Neuronal stem cell (in vitro differentiated cells): ENCODE results near the gene GPC2.

Source experiments
- DNase-seq: peaks from one replicate; pipeline ENCODE4 v3.0.0-alpha.2; 2013; ENCODE audit warnings: low spot score
- H2AFZ ChIP-seq: one replicate; pipeline ENCODE4 v1.6.1; 2013; ENCODE audit warnings: mild to moderate bottlenecking, low read length, inconsistent platforms
- H2AK5ac ChIP-seq: 2 replicates; pipeline ENCODE4 v1.6.1; 2013; ENCODE audit warnings: low read depth, mild to moderate bottlenecking, inconsistent platforms, low read length, moderate library complexity, mixed read lengths
- H2BK120ac ChIP-seq: 2 replicates; pipeline ENCODE4 v1.6.1; 2013; ENCODE audit warnings: low read depth, mild to moderate bottlenecking, inconsistent platforms, low read length, moderate library complexity, mixed read lengths
- H2BK12ac ChIP-seq: one replicate; pipeline ENCODE4 v1.6.1; 2013; ENCODE audit warnings: low read length, inconsistent platforms
- H2BK15ac ChIP-seq: 2 replicates; pipeline ENCODE4 v1.6.1; 2013; ENCODE audit warnings: mild to moderate bottlenecking, low read length, inconsistent platforms, mixed read lengths
- H2BK5ac ChIP-seq: one replicate; pipeline ENCODE4 v1.6.1; 2013; ENCODE audit warnings: inconsistent platforms, mild to moderate bottlenecking, low read length, moderate library complexity
- H3K14ac ChIP-seq: one replicate; pipeline ENCODE4 v1.6.1; 2013; ENCODE audit warnings: low read length, inconsistent platforms
- H3K18ac ChIP-seq: 2 replicates; pipeline ENCODE4 v1.6.1; 2013; ENCODE audit warnings: low read length, inconsistent platforms
- H3K23ac ChIP-seq: 2 replicates; pipeline ENCODE4 v1.6.1; 2013; ENCODE audit warnings: low read depth, mild to moderate bottlenecking, mixed read lengths, low read length, inconsistent platforms; ENCODE audit not compliant: poor library complexity
- H3K27ac ChIP-seq: replicated peaks from 3 replicates; pipeline ENCODE4 v1.5.1; 2013; ENCODE audit warnings: low read length, inconsistent platforms
- H3K27me3 ChIP-seq, 3 experiments: 2 replicates each; pipeline ENCODE4 v1.6.1; 2013; ENCODE audit warnings: low read length in 3 of 3, mild to moderate bottlenecking in 2 of 3, inconsistent platforms in 1 of 3, low read depth in 1 of 3, mixed read lengths in 1 of 3, moderate library complexity in 1 of 3; ENCODE audit not compliant: control insufficient read depth in 3 of 3, insufficient read depth in 3 of 3
- H3K36me3 ChIP-seq, 2 donors: replicated peaks in 1 of 2; 2 replicates each; pipeline ENCODE4 v1.6.1; 2013; ENCODE audit warnings: low read length in 2 of 2; ENCODE audit not compliant: control insufficient read depth in 2 of 2, insufficient read depth in 2 of 2
- H3K4ac ChIP-seq: 2 replicates; pipeline ENCODE4 v1.6.1; 2013; ENCODE audit warnings: inconsistent platforms, mild to moderate bottlenecking, low read length, moderate library complexity
- H3K4me1 ChIP-seq, 2 donors: 1 replicate in 1 of 2; 2 replicates in 1 of 2; pipeline ENCODE4 v1.6.1; 2013; ENCODE audit warnings: low read length in 2 of 2, low read depth in 1 of 2; ENCODE audit not compliant: control insufficient read depth in 2 of 2, insufficient read depth in 1 of 2
- H3K4me2 ChIP-seq: one replicate; pipeline ENCODE4 v1.6.1; 2013; ENCODE audit warnings: mild to moderate bottlenecking, low read length, inconsistent platforms; ENCODE audit not compliant: insufficient read depth, poor library complexity, severe bottlenecking
- H3K4me3 ChIP-seq, 2 donors: 2 replicates each; pipeline ENCODE4 v1.5.1; 2013; ENCODE audit warnings: low read length in 2 of 2, mild to moderate bottlenecking in 2 of 2, inconsistent platforms in 1 of 2, moderate library complexity in 1 of 2
- H3K79me1 ChIP-seq: one replicate; pipeline ENCODE4 v1.6.1; 2013; ENCODE audit warnings: low read depth, mild to moderate bottlenecking, inconsistent platforms, low read length, moderate library complexity
- H3K9ac ChIP-seq: one replicate; pipeline ENCODE4 v1.6.1; 2013; ENCODE audit warnings: mild to moderate bottlenecking, low read depth, low read length, inconsistent platforms; ENCODE audit not compliant: poor library complexity
- H3K9me3 ChIP-seq, 2 donors: replicated peaks in 1 of 2; 2 replicates each; pipeline versions ENCODE3 to v1.6.1; 2013; ENCODE audit warnings: low read length in 2 of 2, mild to moderate bottlenecking in 2 of 2, inconsistent platforms in 1 of 2, low read depth in 1 of 2, mixed read lengths in 1 of 2, moderate library complexity in 1 of 2; ENCODE audit not compliant: control insufficient read depth in 2 of 2, insufficient read depth in 1 of 2
- H4K8ac ChIP-seq: one replicate; pipeline ENCODE4 v1.6.1; 2013; ENCODE audit warnings: low read depth, mild to moderate bottlenecking, inconsistent platforms, low read length, moderate library complexity
- H4K91ac ChIP-seq: one replicate; pipeline ENCODE4 v1.6.1; 2013; ENCODE audit warnings: low read length, low read depth, mild to moderate bottlenecking, inconsistent platforms; ENCODE audit not compliant: poor library complexity
- WGBS, 2 donors: extraction: QIAGEN DNeasy Blood & Tissue Kit; methylation state at CpG; one replicate each; pipeline ENCODE4 v1.1.7; 2013; ENCODE audit warnings: missing lambda C conversion rate in 2 of 2, mixed read lengths in 1 of 2; ENCODE audit not compliant: insufficient read length in 2 of 2, insufficient replicate concordance in 1 of 2; ENCODE audit errors: extremely low coverage in 2 of 2; 5-methylcytosine and 5-hydroxymethylcytosine counted together

The GPC2 gene

GRCh38 chr7:100210805-100211204 is 33.6 kb upstream of the GPC2 start:
- H3K23ac ChIP-seq, result no peak overlapping the region
- no peak overlapping the region for H2BK5ac ChIP-seq
- WGBS, 2 donors, result no CpG with 5 or more reads among the region's 5 CpGs

GRCh38 chr7:100209493-100209892 is 32.3 kb upstream of the GPC2 start:
- Histone ChIP-seq H3K4me3 (no peak overlapping the region), H3K23ac (no peak overlapping the region), H2BK5ac (no peak overlapping the region), H4K91ac (no peak overlapping the region), H4K8ac (no peak overlapping the region), H3K27me3 (no peaks in the 10 kb centered on the region), H3K27ac (no peak overlapping the region), H3K9me3 (no peaks in the 10 kb centered on the region), H2AFZ (no peak overlapping the region), H2BK15ac (no peak overlapping the region), H2AK5ac (no peak overlapping the region), H3K4ac (no peak overlapping the region), H2BK120ac (no peak overlapping the region), H3K4me1 (peaks cover 0 to 6% of the 10 kb centered on the region in 2 donors), H3K18ac (no peak overlapping the region), H2BK12ac (no peak overlapping the region), H3K9ac (no peak overlapping the region), H3K14ac (no peak overlapping the region), H3K79me1 (no peaks in the 10 kb centered on the region), H3K36me3 (no peaks in the 10 kb centered on the region), H3K4me2 (no peak overlapping the region)
- no CpG with 5 or more reads among the region's 6 CpGs for WGBS, 2 donors
- no peak for DNase-seq

More at GRCh38 chr7:100210805-100211204, 33.6 kb upstream of the GPC2 start:
- Histone ChIP-seq H3K4me2 (no peak overlapping the region), H4K8ac (no peak overlapping the region), H2BK15ac (no peak overlapping the region), H3K27me3 (no peaks in the 10 kb centered on the region), H3K27ac (no peak overlapping the region), H3K4me3 (no peak overlapping the region), H4K91ac (no peak overlapping the region), H3K36me3 (no peaks in the 10 kb centered on the region), H2BK120ac (no peak overlapping the region), H3K79me1 (no peaks in the 10 kb centered on the region), H3K14ac (no peak overlapping the region), H3K18ac (no peak overlapping the region), H3K4me1 (peaks cover 0 to under 1% of the 10 kb centered on the region in 2 donors), H2AFZ (no peak overlapping the region), H2BK12ac (no peak overlapping the region), H3K4ac (no peak overlapping the region), H3K9me3 (no peaks in the 10 kb centered on the region), H3K9ac (no peak overlapping the region), H2AK5ac (no peak overlapping the region)
- no peak for DNase-seq

GRCh38 chr7:100208911-100209408 is 31.8 kb upstream of the GPC2 start:
- H3K14ac ChIP-seq, result no peak overlapping the region
- no peak overlapping the region for H2AFZ ChIP-seq
- H3K18ac ChIP-seq, result no peak overlapping the region
- H3K23ac ChIP-seq, result no peak overlapping the region
- no peak for DNase-seq
- H2AK5ac ChIP-seq, result no peak overlapping the region
- H4K91ac ChIP-seq, result no peak overlapping the region
- no peak overlapping the region for H3K9ac ChIP-seq
- H3K36me3 ChIP-seq, result no peaks in the 10 kb centered on the region
- H2BK120ac ChIP-seq, result no peak overlapping the region
- no peak overlapping the region for H3K27ac ChIP-seq
- no peak overlapping the region for H4K8ac ChIP-seq
- H2BK15ac ChIP-seq, result no peak overlapping the region
- WGBS, 2 donors, result no CpG with 5 or more reads among the region's 6 CpGs
- no peak overlapping the region for H2BK12ac ChIP-seq
- H3K4ac ChIP-seq, result no peak overlapping the region
- no peak overlapping the region for H2BK5ac ChIP-seq
- H3K4me1 ChIP-seq, result peaks cover 0 to 6% of the 10 kb centered on the region in 2 donors
- H3K4me3 ChIP-seq, result no peak overlapping the region
- no peak overlapping the region for H3K4me2 ChIP-seq
- no peaks in the 10 kb centered on the region for H3K27me3 ChIP-seq
- H3K9me3 ChIP-seq, result no peaks in the 10 kb centered on the region
- H3K79me1 ChIP-seq, result no peaks in the 10 kb centered on the region

- no CpG with 5 or more reads among the region's 9 CpGs for WGBS, 2 donors
- Histone ChIP-seq H3K27me3 (peaks cover 0 to 2% (median 0%) of the 10 kb centered on the region in 3 experiments), H3K9me3 (peaks cover 0 to 2% of the 10 kb centered on the region in 2 donors)
Observed at GRCh38 chr7:100204454-100204853, 27.3 kb upstream of the GPC2 start.

More at GRCh38 chr7:100204454-100204853, 27.3 kb upstream of the GPC2 start:
- no peak overlapping the region for H2BK5ac ChIP-seq
- peaks cover 0 to 1% of the 10 kb centered on the region in 2 donors for H3K36me3 ChIP-seq
- DNase-seq, result no peak
- no peaks in the 10 kb centered on the region for H3K79me1 ChIP-seq
- H3K27ac ChIP-seq, result no peak overlapping the region
- H3K9ac ChIP-seq, result no peak overlapping the region
- no peak overlapping the region for H2BK15ac ChIP-seq
- no peak overlapping the region for H2BK120ac ChIP-seq
- H3K23ac ChIP-seq, result no peak overlapping the region
- H2AFZ ChIP-seq, result no peak overlapping the region
- no peak overlapping the region for H3K4me2 ChIP-seq
- H3K4me3 ChIP-seq, result peak overlapping the region in 1 of 2 donors; percentile 21
- H3K4me1 ChIP-seq, result peaks cover 4 to 6% of the 10 kb centered on the region in 2 donors
- H4K8ac ChIP-seq, result no peak overlapping the region
- H4K91ac ChIP-seq, result no peak overlapping the region
- H3K18ac ChIP-seq, result peak overlapping the region; percentile 33
- H2AK5ac ChIP-seq, result no peak overlapping the region
- H3K14ac ChIP-seq, result no peak overlapping the region
- no peak overlapping the region for H2BK12ac ChIP-seq
- no peak overlapping the region for H3K4ac ChIP-seq
